NB4 (cell line): Measurements from ENCODE around the gene FBP1.

Experiments used
- DNase-seq: peaks from one replicate; pipeline ENCODE4 v3.0.0; 2010; ENCODE audit warnings: low read depth
- H3K4me3 ChIP-seq: one replicate; pipeline ENCODE4 v1.5.1; 2011; ENCODE audit warnings: mild to moderate bottlenecking, low read depth, low read length, moderate library complexity
- MYC ChIP-seq: IDR thresholded peaks from 2 replicates; pipeline ENCODE4 v1.6.1; 2011; ENCODE audit warnings: low read depth, low read length
- POLR2A ChIP-seq: IDR thresholded peaks from 2 replicates; pipeline ENCODE4 v1.6.1; 2011; ENCODE audit warnings: mild to moderate bottlenecking; ENCODE audit not compliant: insufficient read length; ENCODE audit errors: extremely low read depth
- TF ChIP-seq, protein P1 (sequence below): IDR thresholded peaks from 2 replicates; pipeline ENCODE4 v1.6.1; 2011; ENCODE audit warnings: low read depth, low read length
- TF ChIP-seq, protein P2 (sequence below): IDR thresholded peaks from one replicate; pipeline ENCODE4 v1.5.1; 2012; ENCODE audit warnings: low read depth, low read length

Gene FBP1

DNA sequence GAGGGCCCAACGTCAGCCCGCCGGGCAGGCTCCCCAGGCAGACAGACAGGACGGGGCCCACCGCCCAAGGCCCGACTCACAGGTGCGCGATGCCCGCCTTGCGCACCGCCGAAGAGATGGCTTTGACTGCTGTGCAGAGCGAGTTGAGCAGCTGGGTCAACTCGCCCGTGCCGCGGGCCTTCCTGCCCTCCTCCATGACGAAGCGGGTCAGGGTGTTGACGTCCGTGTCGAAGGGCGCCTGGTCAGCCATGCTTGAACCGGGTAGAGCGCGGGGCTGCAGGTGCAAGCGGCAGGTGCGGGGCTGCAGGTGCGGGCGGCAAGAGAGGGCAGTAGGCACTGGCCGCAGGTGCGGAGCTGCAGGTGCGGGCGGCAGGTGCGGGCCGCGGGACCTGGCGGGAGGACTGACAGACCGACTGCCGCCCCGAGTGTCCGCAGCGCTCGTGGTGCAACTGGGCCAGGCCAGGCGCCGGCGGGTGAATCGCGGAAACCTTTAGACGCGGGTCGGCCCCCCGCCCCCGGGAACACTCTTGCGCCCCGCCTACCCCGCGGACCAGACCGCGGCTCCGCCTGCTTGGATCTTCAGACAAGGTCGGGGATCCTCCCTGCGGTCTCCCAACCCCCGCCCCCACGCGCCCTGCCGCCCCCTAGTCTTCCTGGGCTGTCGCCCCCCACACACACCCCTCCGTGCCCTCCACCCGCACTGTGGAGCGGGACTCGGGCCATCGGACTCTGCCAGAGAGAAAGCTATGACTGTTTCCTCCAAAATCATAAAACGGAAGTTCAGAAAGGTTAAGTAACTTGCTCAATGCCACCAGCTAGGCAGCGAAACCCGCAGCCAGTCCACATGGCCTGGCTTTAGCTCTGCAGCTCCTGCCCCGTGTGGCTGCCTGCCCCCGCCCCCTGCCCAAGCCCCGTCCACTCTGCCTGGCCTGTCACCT is at the start of gene FBP1:
FBP1 (minus strand) TSS at position 458 of the 938 bp plus-strand sequence; CDS start at position 250, 208 bp downstream.
- H3K4me3 ChIP-seq, result peak within 1 kb of the TSS; percentile 32
- TF ChIP-seq POLR2A (no peak), MYC (peak; percentile 42; the same call in 1 of the 2 replicates)
- TF ChIP-seq, protein P1, sequence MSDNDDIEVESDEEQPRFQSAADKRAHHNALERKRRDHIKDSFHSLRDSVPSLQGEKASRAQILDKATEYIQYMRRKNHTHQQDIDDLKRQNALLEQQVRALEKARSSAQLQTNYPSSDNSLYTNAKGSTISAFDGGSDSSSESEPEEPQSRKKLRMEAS, result peak; percentile 70
- TF ChIP-seq, protein P2, sequence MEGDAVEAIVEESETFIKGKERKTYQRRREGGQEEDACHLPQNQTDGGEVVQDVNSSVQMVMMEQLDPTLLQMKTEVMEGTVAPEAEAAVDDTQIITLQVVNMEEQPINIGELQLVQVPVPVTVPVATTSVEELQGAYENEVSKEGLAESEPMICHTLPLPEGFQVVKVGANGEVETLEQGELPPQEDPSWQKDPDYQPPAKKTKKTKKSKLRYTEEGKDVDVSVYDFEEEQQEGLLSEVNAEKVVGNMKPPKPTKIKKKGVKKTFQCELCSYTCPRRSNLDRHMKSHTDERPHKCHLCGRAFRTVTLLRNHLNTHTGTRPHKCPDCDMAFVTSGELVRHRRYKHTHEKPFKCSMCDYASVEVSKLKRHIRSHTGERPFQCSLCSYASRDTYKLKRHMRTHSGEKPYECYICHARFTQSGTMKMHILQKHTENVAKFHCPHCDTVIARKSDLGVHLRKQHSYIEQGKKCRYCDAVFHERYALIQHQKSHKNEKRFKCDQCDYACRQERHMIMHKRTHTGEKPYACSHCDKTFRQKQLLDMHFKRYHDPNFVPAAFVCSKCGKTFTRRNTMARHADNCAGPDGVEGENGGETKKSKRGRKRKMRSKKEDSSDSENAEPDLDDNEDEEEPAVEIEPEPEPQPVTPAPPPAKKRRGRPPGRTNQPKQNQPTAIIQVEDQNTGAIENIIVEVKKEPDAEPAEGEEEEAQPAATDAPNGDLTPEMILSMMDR, result no peak

DNA sequence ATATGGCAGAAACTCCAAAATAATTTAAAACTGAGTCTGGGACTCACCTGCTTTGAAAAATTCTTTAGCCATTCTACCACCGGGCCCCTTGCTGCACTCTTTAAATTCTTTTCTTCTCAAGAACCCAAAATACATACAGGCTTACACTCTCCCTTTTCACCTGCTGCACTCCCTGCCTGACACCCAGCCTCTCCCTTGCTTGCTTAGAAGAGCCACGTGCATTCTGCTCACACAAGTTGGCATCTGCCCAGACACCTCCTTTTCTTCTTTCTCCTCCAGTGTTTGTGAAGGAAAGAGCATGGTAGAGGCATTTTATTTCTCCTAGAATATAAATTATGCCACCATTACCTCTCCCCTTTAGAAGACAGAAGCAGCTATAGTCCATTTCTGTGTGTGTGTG is 48.1 kb upstream of the FBP1 start:
- no peak for DNase-seq
- H3K4me3 ChIP-seq, result no peak overlapping the region
- TF ChIP-seq MYC (no peak), POLR2A (no peak)
- TF ChIP-seq, protein P1, result no peak

More for the DNA sequence above, at the start of gene FBP1:
- peak; percentile 90 for DNase-seq

DNA sequence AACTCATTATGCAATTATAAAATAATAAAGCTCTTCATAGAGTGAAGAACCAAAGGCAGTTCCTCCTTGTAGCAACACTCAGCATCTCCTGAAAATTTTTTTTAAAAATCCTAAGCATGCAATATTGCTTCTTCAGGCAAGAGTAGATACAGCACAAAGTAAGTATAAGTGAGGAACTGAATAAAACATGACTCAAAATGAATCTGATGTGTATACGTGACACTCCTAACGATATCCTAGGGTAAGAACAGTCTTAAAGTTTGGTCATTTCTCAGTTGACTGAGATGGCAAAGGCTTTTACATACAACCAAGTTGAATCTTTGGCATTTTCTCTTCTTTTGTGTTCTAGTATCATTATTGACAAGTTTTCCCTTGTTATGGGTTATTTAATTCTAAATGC is 46.0 kb upstream of the FBP1 start:
- TF ChIP-seq, protein P1, result no peak
- TF ChIP-seq POLR2A, result no peak
- H3K4me3 ChIP-seq, result no peak overlapping the region
- no peak for DNase-seq

DNA sequence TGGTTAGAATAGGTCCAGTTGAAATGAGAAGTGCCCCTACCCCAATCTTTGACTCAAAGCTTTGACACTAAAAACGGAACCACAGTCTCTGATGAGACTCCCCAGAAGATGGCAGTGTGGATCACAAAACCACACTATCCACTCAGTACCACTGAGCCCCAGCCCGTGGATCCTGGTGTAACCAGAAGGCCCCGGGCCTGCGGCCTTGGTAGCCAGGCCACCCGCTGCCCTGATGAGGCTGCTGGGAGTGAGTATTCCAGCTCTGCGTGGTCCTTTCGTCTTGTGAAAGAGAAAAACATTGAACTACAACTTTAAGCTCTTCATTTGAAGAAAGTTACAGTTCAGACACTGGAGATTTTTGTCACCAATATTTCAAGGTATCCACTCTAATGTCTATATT is 42.2 kb upstream of the FBP1 start:
- H3K4me3 ChIP-seq, result no peak overlapping the region
- no peak for TF ChIP-seq POLR2A
- TF ChIP-seq, protein P2, result peak; percentile 56
- peak; percentile 69 for DNase-seq

DNA sequence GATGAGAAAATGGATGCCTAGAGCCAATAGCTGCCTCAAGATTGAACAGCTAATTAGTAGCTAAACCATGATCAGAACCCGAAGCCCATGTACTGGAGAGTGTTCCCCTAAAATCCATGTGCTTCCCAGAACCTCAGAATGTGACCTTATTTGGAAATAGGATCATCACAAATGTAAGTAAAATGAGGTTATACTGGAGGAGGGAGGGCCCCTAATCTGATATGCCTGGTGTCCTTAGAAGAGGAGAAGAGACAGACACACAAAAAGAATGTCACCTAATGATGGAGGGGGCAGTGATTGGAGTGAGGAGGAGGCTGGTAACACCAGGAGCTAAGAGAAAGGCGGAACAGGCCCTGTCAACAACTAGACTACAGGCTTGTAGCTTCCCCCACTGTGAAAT is 41.3 kb upstream of the FBP1 start:
- DNase-seq, result no peak
- no peak overlapping the region for H3K4me3 ChIP-seq
- no peak for TF ChIP-seq MYC
- TF ChIP-seq, protein P1, result no peak
- TF ChIP-seq, protein P2, result no peak
- TF ChIP-seq POLR2A, result no peak

DNA sequence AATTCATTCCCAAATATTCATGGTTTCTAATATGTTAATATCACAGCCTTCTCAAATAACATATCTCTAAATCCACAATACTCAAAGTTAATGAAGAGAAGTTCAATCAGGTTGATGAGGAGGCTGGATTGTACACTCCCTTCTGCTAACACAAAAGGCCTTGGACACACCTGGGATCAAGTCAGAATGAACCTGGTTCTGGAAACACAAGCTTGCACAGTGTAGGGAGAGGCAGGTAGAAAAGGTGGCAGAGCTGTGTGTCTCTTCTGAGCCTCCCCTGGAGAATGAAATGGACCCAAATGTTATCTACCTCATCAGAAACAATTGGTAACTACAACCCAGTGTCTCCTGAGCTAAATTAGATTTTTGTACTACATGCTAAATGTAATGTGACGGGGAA is 40.7 kb upstream of the FBP1 start:
- DNase-seq, result no peak
- H3K4me3 ChIP-seq, result no peak overlapping the region
- TF ChIP-seq, protein P2, result no peak
- TF ChIP-seq, protein P1, result no peak
- TF ChIP-seq POLR2A, result no peak
- TF ChIP-seq MYC, result no peak

DNA sequence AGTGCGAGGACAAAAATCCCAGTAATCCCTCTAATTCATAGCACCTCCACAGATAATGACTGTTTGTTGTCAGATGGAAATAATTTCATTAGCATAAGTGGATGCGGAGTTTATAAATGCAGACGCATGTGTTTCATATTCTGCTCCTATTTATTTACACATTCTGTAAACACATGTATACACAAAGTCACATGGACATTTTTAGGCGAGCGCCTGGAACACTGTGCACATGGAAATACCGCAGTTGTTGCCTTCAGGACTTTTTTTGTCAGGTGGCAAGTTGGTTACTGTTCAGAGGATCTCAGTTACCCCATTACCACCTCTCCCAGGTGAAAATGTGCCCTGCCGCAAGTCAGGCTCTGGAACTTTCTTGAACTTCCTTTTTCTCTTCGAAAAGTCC is 40.3 kb upstream of the FBP1 start:
- no peak for DNase-seq
- H3K4me3 ChIP-seq, result no peak overlapping the region
- TF ChIP-seq, protein P2, result no peak
- TF ChIP-seq MYC (no peak), POLR2A (no peak)
- TF ChIP-seq, protein P1, result no peak
